ENCODE results near the gene GABRR3.

Gene GABRR3

GRCh38 chr3:97939401-97939800, 95.7 kb downstream of the GABRR3 start:
- no peak for TF ChIP-seq CTCF (IDR thresholded peaks at IDR 0.05; ENCODE audit: extremely low read depth, insufficient read depth, missing control alignments)
- no peak for DNase-seq (ENCODE audit: low spot score)
- in situ Hi-C loops (cut with MboI; ENCODE audit: low pct_unique_long_range_greater_than_20kb, low sequenced_read_pairs, unreplicated experiment), result no loop called here

GRCh38 chr3:97938444-97938843, 96.7 kb downstream of the GABRR3 start:
- no peak for DNase-seq (ENCODE audit: low spot score)
- in situ Hi-C loops (cut with MboI; ENCODE audit: low pct_unique_long_range_greater_than_20kb, low sequenced_read_pairs, unreplicated experiment), result no loop called here
- TF ChIP-seq CTCF (IDR thresholded peaks at IDR 0.05; ENCODE audit: extremely low read depth, insufficient read depth, missing control alignments), result no peak

GRCh38 chr3:97937205-97937604, 97.9 kb downstream of the GABRR3 start:
- no peak for TF ChIP-seq CTCF (IDR thresholded peaks at IDR 0.05; ENCODE audit: extremely low read depth, insufficient read depth, missing control alignments)
- in situ Hi-C loops (cut with MboI; ENCODE audit: low pct_unique_long_range_greater_than_20kb, low sequenced_read_pairs, unreplicated experiment), result no loop called here
- no peak for DNase-seq (ENCODE audit: low spot score)

- TF ChIP-seq CTCF (IDR thresholded peaks at IDR 0.05; ENCODE audit: extremely low read depth, insufficient read depth, missing control alignments), result no peak
- in situ Hi-C loops (cut with MboI; ENCODE audit: low pct_unique_long_range_greater_than_20kb, low sequenced_read_pairs, unreplicated experiment), result no loop called here
These were observed 99.3 kb downstream of the GABRR3 start for GRCh38 chr3:97935842-97936241.

More at GRCh38 chr3:97935842-97936241, 99.3 kb downstream of the GABRR3 start:
- DNase-seq (ENCODE audit: low spot score), result no peak
